Sigmoid colon (tissue), 4 donors: ENCODE measurements around the gene OR1M1.

ENCODE experiments used
- EP300 ChIP-seq, 4 donors: sonication (generic); formaldehyde crosslinking; IDR thresholded peaks; one replicate each; pipeline ENCODE4 v1.6.1; 2017; ENCODE audit warnings: antibody characterized with exemption in 4 of 4
- POLR2A ChIP-seq, 2 donors: fragments of 450-650 bp; IDR thresholded peaks; one replicate each; pipeline ENCODE4 v1.6.1; 2016; ENCODE audit warnings: antibody characterized with exemption in 2 of 2, mild to moderate bottlenecking in 2 of 2, moderate library complexity in 2 of 2
- TF ChIP-seq, protein P1 (sequence below), 4 experiments: fragments of 450-650 bp in 3 of 4; fragments of 200-600 bp in 1 of 4; IDR thresholded peaks; one replicate each; pipeline ENCODE4 v1.5.1; 2016 to 2019; ENCODE audit warnings: antibody characterized with exemption in 4 of 4, mild to moderate bottlenecking in 3 of 4, moderate library complexity in 2 of 4

DNA sequence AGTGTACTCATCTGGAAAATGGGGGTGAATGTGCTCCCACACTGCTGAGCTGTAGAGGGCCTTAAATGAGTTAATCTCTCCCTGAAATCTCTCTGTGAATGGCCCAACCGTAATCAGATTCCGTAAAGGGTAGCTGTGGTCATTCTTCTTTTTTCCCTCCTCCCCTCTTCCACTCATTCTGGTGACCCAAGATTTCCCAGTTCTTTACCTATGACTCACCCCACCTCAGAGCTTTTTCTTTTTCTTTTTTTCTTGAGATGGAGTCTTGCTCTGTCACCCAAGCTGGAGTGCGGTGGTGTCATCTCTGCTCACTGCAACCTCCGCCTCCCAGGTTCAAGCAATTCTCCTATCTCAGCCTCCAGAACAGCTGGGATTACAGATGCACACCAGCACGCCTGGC is 43.3 kb upstream of the OR1M1 start:
- TF ChIP-seq POLR2A (IDR thresholded peaks at IDR 0.05) (no peak), EP300 (IDR thresholded peaks at IDR 0.05) (no peak)
- TF ChIP-seq, protein P1, sequence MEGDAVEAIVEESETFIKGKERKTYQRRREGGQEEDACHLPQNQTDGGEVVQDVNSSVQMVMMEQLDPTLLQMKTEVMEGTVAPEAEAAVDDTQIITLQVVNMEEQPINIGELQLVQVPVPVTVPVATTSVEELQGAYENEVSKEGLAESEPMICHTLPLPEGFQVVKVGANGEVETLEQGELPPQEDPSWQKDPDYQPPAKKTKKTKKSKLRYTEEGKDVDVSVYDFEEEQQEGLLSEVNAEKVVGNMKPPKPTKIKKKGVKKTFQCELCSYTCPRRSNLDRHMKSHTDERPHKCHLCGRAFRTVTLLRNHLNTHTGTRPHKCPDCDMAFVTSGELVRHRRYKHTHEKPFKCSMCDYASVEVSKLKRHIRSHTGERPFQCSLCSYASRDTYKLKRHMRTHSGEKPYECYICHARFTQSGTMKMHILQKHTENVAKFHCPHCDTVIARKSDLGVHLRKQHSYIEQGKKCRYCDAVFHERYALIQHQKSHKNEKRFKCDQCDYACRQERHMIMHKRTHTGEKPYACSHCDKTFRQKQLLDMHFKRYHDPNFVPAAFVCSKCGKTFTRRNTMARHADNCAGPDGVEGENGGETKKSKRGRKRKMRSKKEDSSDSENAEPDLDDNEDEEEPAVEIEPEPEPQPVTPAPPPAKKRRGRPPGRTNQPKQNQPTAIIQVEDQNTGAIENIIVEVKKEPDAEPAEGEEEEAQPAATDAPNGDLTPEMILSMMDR (IDR thresholded peaks at IDR 0.05), result no peak
